PC-9 (cell line): ENCODE data around the gene STEAP3. TPM values are rescaled to one million over a fixed set of nuclear protein-coding genes. Genes with fewer than 3 reads are reported as not detected.

Experiments used
- BruUV-seq: library from RNA; stranded (reverse); fragments of 400-500 nt; replicated peaks from 2 replicates; lab custom pipeline; 2021; lab: Mats Ljungman, UMichigan
- CTCF ChIA-PET: fragments of 300-600 bp; sonication (Branson Sonifier 250); formaldehyde crosslinking; loops from one replicate; lab custom pipeline; 2022; ENCODE audit warnings: antibody characterized with exemption; lab: Charles Lee
- POLR2A ChIA-PET: fragments of 300-600 bp; sonication (Branson Sonifier 250); formaldehyde crosslinking; loops from one replicate; lab custom pipeline; 2022; ENCODE audit warnings: antibody characterized with exemption; ENCODE audit not compliant: unreplicated experiment; lab: Charles Lee
- DNase-seq, 2 experiments: peaks; one replicate each; pipeline versions ENCODE4 v3.0.0 to v3.0.0-alpha.2; 2015 to 2022; ENCODE audit warnings: mixed read lengths in 1 of 2
- H2AFZ ChIP-seq: fragments of 200-600 bp; sonication (generic); 2 replicates; pipeline ENCODE4 v1.8.1; 2017; ENCODE audit warnings: antibody characterized with exemption
- H3F3A ChIP-seq: fragments of 200-600 bp; sonication (generic); 2 replicates; pipeline ENCODE4 v1.8.1; 2017; ENCODE audit warnings: antibody characterized with exemption, mild to moderate bottlenecking, low read depth; ENCODE audit not compliant: insufficient read depth
- H3K27ac ChIP-seq: fragments of 200-600 bp; sonication (generic); 2 replicates; pipeline ENCODE4 v1.6.1; 2016; ENCODE audit warnings: mixed run types
- H3K27me3 ChIP-seq: fragments of 200-600 bp; sonication (generic); 2 replicates; pipeline ENCODE4 v1.6.1; 2016; ENCODE audit warnings: low read depth, mixed run types; ENCODE audit not compliant: insufficient read depth
- H3K36me3 ChIP-seq: fragments of 200-600 bp; sonication (generic); 2 replicates; pipeline ENCODE4 v1.6.1; 2016; ENCODE audit warnings: low read depth, mixed run types
- H3K4me1 ChIP-seq: fragments of 200-600 bp; sonication (generic); replicated peaks from 2 replicates; pipeline ENCODE4 v1.6.1; 2016; ENCODE audit warnings: mixed run types; ENCODE audit not compliant: insufficient read depth
- H3K4me2 ChIP-seq: fragments of 200-600 bp; sonication (generic); 2 replicates; pipeline ENCODE4 v1.6.1; 2017; ENCODE audit warnings: mixed run types
- H3K4me3 ChIP-seq: fragments of 200-600 bp; sonication (generic); 2 replicates; pipeline ENCODE4 v1.6.1; 2016; ENCODE audit warnings: mixed run types
- H3K79me2 ChIP-seq: fragments of 200-600 bp; sonication (generic); 2 replicates; pipeline ENCODE4 v1.6.1; 2017; ENCODE audit warnings: low read depth, mixed run types
- H3K9me2 ChIP-seq: fragments of 200-600 bp; sonication (generic); 2 replicates; pipeline ENCODE4 v1.8.1; 2017; ENCODE audit warnings: mild to moderate bottlenecking; ENCODE audit not compliant: insufficient read depth
- H3K9me3 ChIP-seq: fragments of 200-600 bp; sonication (generic); 2 replicates; pipeline ENCODE4 v1.8.1; 2016; ENCODE audit warnings: low read depth; ENCODE audit not compliant: insufficient read depth
- H4K20me1 ChIP-seq: fragments of 200-600 bp; sonication (generic); 2 replicates; pipeline ENCODE4 v1.8.1; 2017; ENCODE audit not compliant: insufficient read depth
- EZH2 ChIP-seq: fragments of 200-600 bp; sonication (generic); IDR thresholded peaks from 2 replicates; pipeline ENCODE4 v1.8.0; 2017; ENCODE audit warnings: antibody characterized with exemption, low read depth
- intact Hi-C: fragments of 100-400 bp; cut with micrococcal nuclease; formaldehyde crosslinking; loops from one replicate; pipeline ENCODE4 v1.10.0; 2022; ENCODE audit not compliant: unreplicated experiment
- total RNA-seq: library from RNA; stranded (reverse); gene quantifications from 2 replicates; pipeline ENCODE4 v1.2.3, GENCODE V29; 2021
- TF ChIP-seq, protein P1 (sequence below): fragments of 200-600 bp; sonication (generic); conservative IDR thresholded peaks from 2 replicates; pipeline ENCODE4 v1.6.1; 2017; ENCODE audit warnings: mixed run types, antibody characterized with exemption, mild to moderate bottlenecking, moderate library complexity

The STEAP3 gene
- total RNA-seq, 1 experiment from 2014 or later: 23.0 TPM

DNA sequence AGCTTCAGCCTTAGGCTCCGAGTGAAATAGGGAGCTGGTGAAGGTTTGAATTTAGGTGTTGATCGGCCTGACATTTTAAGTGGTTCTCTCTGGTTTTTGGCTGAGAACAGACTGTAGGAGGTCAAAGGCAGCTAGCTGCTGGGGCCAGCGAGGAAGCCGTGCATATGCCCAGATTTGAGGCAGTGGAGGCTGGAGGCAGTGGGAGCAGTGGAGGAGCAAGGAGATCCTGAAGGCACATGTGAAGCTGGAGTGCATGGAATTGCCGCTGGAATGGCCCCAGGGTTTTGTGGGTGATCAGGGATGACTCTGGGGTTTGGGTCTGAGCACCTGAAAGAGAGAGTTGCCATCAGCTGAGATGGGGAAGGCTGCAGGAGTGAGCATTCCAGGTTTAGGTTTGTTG, 25.1 kb downstream of the STEAP3 start:
- peaks cover 27% of the 10 kb centered on the region for H3F3A ChIP-seq
- H2AFZ ChIP-seq: no peak overlapping the region
- no peak for TF ChIP-seq EZH2
- TF ChIP-seq, protein P1, sequence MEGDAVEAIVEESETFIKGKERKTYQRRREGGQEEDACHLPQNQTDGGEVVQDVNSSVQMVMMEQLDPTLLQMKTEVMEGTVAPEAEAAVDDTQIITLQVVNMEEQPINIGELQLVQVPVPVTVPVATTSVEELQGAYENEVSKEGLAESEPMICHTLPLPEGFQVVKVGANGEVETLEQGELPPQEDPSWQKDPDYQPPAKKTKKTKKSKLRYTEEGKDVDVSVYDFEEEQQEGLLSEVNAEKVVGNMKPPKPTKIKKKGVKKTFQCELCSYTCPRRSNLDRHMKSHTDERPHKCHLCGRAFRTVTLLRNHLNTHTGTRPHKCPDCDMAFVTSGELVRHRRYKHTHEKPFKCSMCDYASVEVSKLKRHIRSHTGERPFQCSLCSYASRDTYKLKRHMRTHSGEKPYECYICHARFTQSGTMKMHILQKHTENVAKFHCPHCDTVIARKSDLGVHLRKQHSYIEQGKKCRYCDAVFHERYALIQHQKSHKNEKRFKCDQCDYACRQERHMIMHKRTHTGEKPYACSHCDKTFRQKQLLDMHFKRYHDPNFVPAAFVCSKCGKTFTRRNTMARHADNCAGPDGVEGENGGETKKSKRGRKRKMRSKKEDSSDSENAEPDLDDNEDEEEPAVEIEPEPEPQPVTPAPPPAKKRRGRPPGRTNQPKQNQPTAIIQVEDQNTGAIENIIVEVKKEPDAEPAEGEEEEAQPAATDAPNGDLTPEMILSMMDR: no peak
- DNase-seq: no peak
- H3K36me3 ChIP-seq: peaks cover 12% of the 10 kb centered on the region; the same call in 1 of the 2 replicates
- no peak overlapping the region for H3K27ac ChIP-seq
- no peaks in the 10 kb centered on the region for H3K79me2 ChIP-seq
- no peaks in the 10 kb centered on the region for H4K20me1 ChIP-seq
- no peaks in the 10 kb centered on the region for H3K27me3 ChIP-seq
- no peak overlapping the region for H3K4me3 ChIP-seq
- CTCF ChIA-PET: no interaction called here
- no peak overlapping the region for H3K4me2 ChIP-seq
- no peaks in the 10 kb centered on the region for H3K9me3 ChIP-seq
- H3K4me1 ChIP-seq: peaks cover 28% of the 10 kb centered on the region
- intact Hi-C loops: no loop called here
- BruUV-seq: no TSS peak
- POLR2A ChIA-PET: no interaction called here
- H3K9me2 ChIP-seq: no peaks in the 10 kb centered on the region

DNA sequence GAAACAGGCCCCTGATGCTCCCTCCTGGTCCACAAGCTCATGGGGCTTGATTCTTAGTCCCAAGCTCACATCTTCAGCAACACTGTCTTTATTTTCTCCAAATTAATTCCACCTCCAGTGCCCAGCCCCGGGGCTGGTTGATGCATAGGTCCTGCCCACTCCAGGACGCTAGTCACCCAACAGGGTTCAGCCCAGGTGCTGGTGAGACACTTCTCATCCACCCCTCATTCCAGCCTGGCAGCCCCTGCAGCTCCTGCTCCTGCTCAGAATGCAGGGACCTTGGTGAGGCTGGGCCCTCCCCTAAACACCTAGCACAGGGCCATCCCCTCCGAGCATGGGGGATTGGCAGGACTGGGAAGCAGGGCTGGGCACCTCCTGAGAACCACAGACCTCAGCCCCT, 25.7 kb downstream of the STEAP3 start:
- DNase-seq: no peak
- Histone ChIP-seq H3K9me3 (no peaks in the 10 kb centered on the region), H3K27ac (no peak overlapping the region), H3K36me3 (peaks cover 12% of the 10 kb centered on the region; the same call in 1 of the 2 replicates), H3F3A (peaks cover 32% of the 10 kb centered on the region), H3K79me2 (peaks cover 4% of the 10 kb centered on the region; the same call in 1 of the 2 replicates), H2AFZ (no peak overlapping the region), H3K4me3 (no peak overlapping the region), H3K4me1 (peaks cover 33% of the 10 kb centered on the region), H3K27me3 (no peaks in the 10 kb centered on the region), H4K20me1 (no peaks in the 10 kb centered on the region), H3K9me2 (no peaks in the 10 kb centered on the region), H3K4me2 (no peak overlapping the region)
- no TSS peak for BruUV-seq
- POLR2A ChIA-PET: no interaction called here
- intact Hi-C loops: no loop called here
- CTCF ChIA-PET: no interaction called here
- TF ChIP-seq EZH2: no peak
- TF ChIP-seq, protein P1: no peak

DNA sequence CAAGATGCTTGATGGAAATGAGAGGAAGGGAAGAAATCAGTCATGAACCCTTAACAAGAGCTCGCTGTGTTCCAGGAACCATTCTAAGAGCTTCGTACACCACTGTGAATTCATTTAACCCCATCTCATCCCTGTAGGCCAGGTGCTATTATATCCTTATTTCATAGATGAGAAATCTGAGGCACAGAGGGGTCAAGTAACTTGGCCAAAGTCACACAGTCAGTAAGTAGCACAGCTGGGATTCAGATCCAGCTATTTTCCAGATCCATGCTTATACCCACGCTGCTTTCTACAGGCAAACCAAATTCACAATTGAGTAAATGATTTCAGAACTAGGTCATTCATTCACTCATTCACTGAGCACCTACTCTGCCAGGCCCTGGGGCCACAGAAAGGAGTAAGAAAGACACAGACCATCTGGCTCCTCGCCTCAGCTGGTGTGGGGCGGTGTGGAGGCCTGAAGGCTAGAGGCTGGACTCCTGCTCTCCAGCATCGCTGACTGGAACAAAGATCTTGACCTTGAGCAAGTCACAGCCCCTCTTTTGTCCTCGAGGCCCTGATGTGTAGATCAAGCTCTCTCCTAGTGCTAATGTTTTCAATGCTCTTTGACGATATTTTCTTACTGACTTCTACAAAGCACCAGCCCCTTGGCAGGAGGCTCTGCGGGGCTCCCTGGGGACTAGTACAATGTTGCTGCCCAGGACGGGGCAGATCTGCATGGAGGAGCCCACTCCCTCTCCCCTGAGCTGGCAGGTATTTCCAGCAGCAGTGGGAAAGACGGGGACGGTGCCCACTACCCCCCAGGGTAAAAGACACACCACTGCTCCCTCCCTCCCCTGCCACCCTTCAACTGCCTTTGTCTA, 26.5 kb downstream of the STEAP3 start:
- Histone ChIP-seq H3K27me3 (no peaks in the 10 kb centered on the region), H3K36me3 (peaks cover 17% of the 10 kb centered on the region), H3K4me1 (peaks cover 35% of the 10 kb centered on the region), H2AFZ (no peak overlapping the region), H3K79me2 (peaks cover 12% of the 10 kb centered on the region; the same call in 1 of the 2 replicates), H3K9me2 (no peaks in the 10 kb centered on the region), H3K4me3 (no peak overlapping the region), H3K27ac (no peak overlapping the region), H3K9me3 (no peaks in the 10 kb centered on the region), H3K4me2 (no peak overlapping the region), H3F3A (peaks cover 37% of the 10 kb centered on the region), H4K20me1 (no peaks in the 10 kb centered on the region)
- ChIA-PET CTCF (no interaction called here), POLR2A (no interaction called here)
- no TSS peak for BruUV-seq
- no peak for DNase-seq
- TF ChIP-seq EZH2: no peak
- TF ChIP-seq, protein P1: no peak
- intact Hi-C loops: no loop called here
